Measurements from ENCODE around the gene MYO10.

MYO10 gene

DNA sequence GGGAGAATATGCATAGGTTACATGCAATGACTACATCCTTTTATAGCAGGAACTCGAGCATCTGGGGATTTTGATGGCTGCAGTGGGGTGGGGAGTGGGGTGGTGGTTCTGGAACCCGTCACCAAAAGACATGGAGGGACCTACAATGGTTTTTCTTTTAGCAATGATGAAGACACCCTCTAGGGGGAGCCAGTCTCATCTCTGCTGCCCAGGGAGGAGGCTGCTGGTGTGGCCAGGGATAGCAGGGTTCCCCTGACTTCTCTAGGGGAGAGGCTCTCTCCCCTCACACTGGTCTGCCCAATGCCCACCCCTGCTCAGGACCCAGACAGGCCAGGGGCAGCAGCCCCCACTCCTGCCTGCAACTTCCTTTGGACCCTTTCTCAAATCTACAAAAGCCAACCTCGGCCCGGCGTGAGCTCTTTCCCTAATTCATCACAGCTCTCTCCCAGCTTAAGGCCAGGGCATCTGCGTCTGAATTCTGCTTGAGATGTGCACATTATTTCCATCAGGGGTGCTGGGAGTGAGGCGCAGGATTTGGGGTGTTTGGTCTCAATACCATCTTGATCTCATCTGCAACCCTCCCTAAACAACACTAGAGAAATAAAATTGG, 245.7 kb downstream of the MYO10 start:
- DNase-seq (ENCODE audit: insufficient read length, low spot score) = peak; percentile 88
- peak; percentile 40 for FAIRE-seq

DNA sequence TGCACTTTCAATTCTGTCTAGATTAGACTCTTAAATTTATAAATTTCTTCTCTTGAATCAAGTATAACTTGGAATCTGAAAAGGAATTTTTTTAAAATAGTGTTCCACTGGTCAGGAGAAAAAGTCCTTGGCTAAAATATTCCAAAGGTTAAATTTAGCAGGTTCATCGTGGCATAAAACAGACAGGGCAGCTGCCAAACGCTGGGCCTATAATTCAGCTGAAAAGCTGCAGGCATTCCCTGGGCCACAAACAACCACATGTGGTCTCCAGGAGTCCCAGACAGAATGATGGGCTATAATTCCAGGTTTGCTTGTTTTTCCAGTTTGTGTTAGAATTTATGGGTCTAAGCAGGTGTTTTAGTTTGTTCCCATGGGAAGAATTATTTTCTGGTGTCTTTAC, 248.2 kb downstream of the MYO10 start:
- no peak for FAIRE-seq
- no peak for DNase-seq (ENCODE audit: insufficient read length, low spot score)

DNA sequence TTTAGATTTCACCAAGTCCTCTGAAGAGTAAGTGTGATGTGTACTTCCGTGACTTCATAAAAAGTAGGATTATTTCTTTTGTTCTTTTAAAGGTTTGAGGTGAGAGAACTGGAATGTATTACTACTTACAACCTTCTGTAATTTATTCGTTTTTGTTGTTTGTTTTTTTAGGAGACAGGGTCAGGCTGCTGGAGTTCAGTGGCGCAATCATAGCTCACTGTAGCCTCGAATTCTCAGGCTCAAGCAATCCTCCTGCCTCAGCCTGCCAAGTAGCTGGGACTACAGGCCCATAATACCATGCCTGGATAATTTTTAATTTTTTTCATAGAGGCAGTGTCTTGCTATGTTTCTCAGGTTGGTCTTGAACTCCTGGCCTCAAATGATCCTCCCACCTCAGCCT, 251.0 kb downstream of the MYO10 start:
- FAIRE-seq = no peak
- DNase-seq (ENCODE audit: insufficient read length, low spot score) = no peak

DNA sequence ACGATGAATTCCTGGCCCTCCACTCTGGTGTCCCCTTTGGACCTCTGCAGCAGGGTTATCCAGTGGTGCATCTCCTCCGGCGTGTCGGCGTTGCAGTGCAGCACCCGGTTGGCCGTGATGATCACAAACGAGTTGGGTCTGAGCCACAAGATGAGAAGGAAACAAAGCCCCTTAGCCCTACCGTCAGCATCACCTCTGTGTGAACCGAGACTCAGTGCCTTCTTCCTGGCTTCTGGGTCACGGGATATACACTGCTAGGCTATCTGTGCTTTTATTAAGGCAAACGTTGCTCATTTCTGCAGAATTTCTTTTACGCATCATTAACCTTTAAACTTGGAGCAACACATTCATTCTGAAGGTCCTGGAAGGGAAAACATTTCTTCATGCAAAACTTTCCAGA, 254.2 kb downstream of the MYO10 start:
- FAIRE-seq = no peak
- no peak for DNase-seq (ENCODE audit: insufficient read length, low spot score)

DNA sequence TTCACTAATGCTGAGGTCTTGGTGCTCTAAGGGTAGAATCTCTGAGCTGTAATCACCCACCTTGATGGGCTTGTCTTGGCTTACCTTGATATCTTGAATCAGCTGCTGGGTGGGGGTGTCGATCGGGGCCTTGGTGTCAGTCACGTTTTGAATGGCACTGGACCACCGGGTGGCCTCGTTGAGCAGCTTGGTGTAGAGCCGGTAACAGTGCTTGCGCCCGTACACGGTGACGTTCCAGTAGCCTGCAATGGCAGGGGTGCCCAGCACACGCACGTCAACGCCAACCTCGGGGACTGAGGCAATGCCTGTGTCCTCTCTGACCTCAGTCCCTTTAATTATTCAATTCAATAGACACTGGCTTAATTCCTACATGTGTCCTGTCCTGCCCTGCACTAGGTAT, 256.2 kb downstream of the MYO10 start:
- DNase-seq (ENCODE audit: insufficient read length, low spot score) (no peak), FAIRE-seq (no peak)

DNA sequence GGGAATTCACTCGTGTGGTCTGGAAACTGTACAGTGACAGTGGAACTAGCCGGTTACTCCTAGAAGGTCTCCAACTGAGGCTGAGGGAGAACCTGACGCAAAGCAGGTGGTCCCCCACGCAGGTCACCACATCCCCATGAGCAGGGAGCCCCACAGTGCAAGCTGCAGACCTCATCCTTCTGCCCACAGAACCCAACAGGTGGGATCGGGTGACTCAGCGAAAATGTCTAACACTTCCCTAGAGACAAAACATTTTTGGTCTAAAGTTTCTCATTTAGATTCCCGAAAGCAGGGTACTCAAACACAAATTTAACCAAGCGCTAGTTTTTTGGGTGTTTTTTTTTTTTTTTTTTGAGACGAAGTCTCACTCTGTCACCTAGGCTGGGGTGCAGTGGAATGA, 256.9 kb downstream of the MYO10 start:
- DNase-seq (ENCODE audit: insufficient read length, low spot score) (no peak), FAIRE-seq (peak; percentile 23)

DNA sequence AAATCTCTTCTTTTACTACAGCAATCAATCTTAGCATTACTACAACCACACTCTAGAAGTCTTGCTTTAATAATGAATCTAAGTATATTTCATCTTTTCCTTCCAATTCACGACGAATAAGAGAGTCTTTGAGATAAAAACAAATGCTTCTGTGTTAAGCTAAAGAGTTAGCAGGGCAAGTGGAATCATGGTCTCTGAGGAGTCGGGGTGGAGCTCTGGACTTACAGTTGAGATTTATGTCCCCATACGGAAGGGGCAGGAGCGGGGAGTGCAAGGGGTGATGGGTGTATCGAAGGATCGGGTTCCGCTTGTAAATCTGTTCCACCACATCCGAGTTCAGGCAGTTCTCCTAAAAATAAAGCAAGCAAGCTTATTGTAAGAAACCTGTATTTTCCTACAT, 260.3 kb downstream of the MYO10 start:
- DNase-seq (ENCODE audit: insufficient read length, low spot score) = no peak
- no peak for FAIRE-seq

DNA sequence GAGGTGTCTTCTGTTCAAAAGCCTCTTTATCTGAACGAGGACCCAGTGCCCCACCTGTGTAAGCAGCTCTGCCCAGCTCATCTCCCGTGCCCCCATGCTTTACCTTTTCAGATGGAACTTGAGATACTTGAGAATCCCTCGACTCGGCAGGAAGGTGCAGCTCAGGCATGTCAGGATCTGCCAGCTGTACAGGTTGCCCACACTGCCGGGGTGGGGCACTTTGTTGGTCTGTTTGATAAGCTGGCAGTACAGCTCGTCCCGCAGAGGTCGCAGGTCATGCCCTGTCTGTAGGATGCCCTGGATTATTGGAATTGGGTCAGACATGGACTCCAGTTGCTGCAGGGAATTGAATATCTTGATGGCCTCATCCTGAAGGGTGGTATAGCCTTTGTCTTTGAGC, 261.3 kb downstream of the MYO10 start:
- DNase-seq (ENCODE audit: insufficient read length, low spot score) (no peak), FAIRE-seq (peak; percentile 72)

DNA sequence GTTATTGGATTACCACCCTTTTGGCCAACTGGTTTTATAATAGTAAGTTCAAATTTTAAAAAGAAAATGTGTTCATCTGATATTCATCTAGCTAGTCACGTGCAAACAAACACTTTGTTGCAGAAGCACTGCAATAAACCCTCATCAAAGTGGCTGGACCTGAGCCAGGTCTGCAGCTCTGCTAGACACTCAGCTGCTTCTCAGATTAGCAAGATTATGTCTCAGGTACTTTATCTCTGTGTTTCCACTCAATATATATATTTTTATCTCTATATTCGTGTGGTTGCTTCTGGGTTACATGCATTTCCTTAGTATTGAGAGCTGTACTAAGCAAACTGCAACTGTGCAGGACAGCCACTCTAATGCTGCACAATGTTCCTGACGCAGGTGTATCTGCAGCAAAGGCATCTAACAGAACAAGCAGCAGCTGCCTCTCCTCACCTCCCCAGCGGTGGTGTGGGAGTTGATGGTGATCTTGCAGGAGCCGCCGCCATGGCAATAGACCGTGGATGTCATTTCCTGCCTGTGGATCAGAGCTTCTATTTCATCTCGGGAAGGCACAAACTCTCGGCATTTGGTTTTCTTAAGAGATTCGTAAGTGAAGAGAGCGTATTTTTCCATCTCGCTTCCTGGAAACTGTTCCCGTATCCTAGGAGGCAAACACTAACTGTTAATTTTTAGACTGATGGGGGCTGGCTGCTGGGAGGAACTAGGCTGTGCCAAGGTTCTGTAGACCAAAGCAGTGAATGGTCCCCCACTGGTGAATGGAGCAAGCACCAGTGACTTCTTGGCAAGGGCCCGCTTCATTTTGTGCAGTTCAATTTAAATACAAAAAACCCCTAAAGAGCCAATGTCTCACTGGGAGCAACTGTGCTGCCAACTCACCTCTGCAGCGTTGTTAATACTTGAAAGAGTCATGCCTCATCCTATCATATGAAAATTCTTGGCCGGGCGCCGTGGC, 262.6 kb downstream of the MYO10 start:
- FAIRE-seq (no peak), DNase-seq (ENCODE audit: insufficient read length, low spot score) (no peak)

DNA sequence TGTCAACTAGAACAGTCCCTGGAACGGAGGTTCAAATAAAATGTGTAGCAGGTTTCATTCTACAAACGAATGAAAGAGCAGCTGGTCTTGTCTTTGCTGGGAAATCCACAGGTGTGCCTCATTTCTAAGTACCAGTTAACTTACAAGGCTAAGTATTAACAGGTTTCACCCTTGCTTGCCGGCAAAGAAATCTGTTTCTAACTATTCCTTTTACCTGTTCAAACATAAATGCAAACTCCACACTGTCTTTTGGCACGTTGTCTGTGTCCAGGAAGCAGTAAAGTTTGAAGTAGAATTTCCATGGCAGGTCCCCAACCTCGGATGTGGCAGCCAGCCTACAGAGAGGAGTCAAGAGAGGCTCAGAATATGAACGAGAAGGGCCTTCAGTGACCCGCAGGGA, 264.9 kb downstream of the MYO10 start:
- no peak for DNase-seq (ENCODE audit: insufficient read length, low spot score)

DNA sequence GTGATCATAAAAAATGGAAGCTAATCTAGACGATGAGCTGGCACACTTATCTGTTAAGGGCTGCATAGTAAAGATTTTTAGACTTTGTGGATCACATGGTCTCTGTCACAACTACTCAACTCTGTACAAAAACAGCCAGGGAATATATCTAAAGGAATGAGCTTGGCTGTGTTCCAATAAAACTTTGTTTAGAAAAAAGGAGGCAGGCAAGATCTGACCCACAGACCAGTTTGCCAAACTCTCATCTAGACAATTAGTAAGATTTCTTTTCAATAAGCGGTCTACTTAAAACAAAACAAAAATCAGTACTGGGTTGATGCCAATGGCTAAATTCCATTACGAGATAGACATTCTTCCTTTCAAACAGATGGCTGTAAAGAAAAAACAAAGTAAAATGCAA, 266.3 kb downstream of the MYO10 start:
- FAIRE-seq (no peak), DNase-seq (ENCODE audit: insufficient read length, low spot score) (no peak)

More for the DNA sequence above, 264.9 kb downstream of the MYO10 start:
- no peak for FAIRE-seq

DNA sequence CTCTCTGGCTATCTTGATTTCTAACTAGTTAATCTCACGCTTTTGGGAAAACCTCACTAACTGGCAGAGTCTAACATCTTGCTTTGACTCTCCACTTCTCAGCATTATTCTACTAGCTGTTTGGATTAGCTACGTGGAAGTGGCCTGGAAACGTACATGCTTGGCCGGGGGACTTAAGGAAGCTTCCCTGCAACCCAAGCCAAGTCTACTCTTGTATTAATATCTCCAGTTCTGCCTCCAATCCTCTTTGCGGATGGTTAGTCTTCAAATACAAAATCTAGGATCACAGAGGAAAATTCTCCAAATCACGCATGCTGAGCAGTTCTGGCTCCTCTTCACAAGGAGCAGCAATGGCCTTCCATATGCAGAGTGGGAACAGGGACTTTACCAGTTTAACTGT, 267.5 kb downstream of the MYO10 start:
- DNase-seq (ENCODE audit: insufficient read length, low spot score) (no peak), FAIRE-seq (no peak)

DNA sequence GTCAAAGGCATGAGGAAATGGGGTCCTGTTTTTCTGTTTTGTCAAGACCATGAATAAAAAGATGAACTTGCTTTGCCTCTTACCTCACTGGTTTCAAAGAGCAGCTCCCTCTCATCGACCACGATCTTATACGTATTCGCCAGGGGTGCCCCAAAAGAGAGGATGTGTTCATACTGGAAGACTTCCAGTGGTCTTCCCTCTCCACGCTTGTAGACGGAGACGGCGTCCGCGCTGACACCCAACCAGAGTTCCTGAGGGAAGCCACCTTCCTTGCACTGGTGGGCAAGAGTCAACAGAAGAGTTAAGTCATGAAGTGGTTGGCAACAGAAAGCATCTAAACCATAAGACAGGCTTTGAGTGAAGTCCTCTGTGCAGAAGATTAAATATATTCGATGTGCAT, 267.9 kb downstream of the MYO10 start:
- no peak for DNase-seq (ENCODE audit: insufficient read length, low spot score)

DNA sequence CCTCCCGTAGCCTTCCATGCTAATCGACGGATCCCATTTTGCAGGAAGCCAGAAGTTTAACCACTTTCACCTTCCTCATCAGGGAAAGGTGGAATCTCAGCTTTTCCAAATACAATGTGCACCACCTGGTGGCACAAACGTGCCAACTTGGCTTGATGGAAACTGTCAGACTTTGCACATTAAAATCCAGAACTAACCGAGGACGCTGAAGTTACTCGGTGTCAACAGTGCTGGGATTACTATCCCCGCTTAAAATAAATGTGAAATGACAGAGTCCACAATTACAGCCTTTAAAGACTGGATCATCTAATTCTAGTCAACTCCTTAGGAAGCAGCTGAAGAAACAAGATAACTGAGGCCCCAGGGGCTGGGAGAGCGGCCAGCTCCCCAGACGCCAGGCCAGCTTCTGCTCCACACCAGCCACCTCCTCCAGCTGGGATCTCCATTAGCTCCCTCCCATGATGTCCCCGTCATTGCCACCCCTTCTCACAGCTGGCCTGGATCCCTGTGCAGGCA, 269.1 kb downstream of the MYO10 start:
- peak; percentile 75 for FAIRE-seq
- peak; percentile 33 for DNase-seq (ENCODE audit: insufficient read length, low spot score)

More for the DNA sequence above, 267.9 kb downstream of the MYO10 start:
- FAIRE-seq = no peak

DNA sequence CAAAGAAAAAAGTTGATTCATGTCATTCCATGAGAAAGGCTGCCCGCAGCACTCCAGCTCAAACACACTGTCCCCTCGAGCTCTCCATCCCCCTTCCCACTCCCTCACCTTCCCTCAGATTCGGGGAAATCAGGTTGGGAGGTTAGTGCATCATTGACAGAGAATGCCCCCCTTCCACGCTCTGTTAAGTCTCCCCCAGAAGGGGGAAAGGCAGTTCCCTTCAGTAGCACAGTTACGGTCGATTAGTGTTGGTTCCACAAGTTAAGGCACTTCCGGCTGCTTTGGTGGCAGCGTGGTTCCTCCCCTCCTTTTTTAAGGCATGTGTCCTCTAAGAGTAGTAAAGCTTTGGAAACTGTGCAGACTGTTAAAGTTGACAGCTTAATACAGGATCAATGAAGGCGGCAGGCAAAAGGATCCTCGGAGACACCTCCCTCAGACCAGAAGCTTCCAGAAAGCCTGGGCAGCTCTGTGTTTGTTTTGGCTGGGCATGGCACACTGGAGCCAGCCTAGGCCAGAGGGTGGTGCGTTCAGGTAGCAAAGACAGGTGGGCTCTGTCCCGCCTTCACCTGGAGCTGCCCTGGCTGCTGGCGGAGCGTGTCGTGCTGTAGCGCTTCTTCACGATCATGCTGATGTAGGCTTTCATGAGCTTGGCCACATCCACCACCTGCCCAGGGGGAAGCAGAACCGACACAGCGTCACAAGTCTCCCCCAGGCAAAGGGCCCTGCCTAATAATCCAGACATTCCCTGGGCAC, 269.8 kb downstream of the MYO10 start:
- FAIRE-seq (no peak), DNase-seq (ENCODE audit: insufficient read length, low spot score) (no peak)

DNA sequence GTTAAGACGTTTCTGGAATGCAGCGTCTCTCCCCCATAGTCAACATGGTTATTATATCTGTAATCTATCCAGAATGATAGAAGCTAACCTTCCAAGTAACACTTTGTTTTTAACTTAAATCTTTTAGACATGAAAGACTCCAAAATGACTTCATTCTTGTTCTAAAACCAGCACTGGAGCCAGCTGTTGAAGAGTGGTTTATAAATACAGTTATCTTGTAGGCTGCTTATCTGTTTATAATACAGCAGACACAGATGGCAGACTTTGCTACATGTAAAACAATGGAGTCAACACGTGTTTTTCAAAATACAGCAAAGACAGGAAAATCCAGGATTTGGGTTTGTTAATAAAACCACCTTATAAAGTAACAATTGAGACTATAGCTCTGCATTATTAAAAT, 270.5 kb downstream of the MYO10 start:
- FAIRE-seq (no peak), DNase-seq (ENCODE audit: insufficient read length, low spot score) (no peak)

DNA sequence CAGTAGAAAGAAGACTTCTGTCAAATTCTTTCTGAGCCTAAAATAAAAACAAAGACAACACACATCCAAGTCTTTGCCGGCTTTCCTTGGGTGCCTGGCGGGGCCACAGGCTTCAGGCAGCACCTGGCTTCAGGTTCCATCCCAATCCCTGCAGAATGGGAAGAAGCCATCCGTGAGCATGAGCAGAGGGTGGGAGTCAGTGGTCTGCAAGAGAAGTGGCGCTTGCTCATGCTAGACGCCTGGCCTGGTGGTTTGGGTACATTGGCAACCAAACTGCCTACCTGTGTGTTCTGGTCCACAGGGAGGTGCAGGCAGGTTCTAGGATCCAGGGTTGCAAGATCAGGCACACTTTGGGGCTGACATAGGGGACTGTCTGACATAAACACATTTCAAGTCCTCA, 271.7 kb downstream of the MYO10 start:
- FAIRE-seq (no peak), DNase-seq (ENCODE audit: insufficient read length, low spot score) (no peak)

DNA sequence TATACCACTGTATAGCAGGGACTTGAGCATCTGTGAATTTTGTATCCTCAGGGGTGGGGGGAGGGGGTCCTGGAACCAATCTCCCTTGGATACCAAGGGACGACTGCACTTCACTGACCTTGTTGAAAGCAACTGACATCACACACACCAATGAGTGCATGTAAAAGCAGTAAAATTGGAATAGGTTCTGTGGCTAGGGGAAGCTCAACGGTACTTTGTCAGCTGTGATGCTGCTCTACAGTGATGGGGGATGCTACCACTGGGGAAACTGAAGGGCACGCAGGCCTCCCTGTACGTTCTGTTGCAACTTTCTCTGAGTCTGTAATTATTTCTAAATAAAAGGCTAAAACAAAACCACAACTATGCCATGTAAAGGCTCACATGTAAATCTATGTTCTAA, 272.2 kb downstream of the MYO10 start:
- no peak for FAIRE-seq
- no peak for DNase-seq (ENCODE audit: insufficient read length, low spot score)

DNA sequence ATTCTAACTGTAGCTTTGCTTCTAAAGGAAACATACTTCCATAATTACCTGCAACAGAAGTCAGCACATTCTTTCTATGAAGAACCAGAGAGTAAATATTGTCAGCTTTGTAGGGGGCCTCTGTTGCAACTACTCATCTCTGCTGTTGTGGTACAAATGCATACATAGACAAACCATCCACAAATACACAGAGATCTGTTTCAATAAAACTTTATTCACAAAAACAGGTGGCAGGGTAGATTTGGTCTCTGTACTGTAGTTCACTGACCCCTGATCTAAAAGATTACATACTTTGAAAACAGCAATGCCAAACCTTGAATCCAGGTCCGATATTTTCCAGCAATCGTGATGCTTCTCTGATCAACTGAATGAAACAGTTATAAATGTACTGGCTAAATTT, 274.4 kb downstream of the MYO10 start:
- DNase-seq (ENCODE audit: insufficient read length, low spot score) (no peak), FAIRE-seq (no peak)

DNA sequence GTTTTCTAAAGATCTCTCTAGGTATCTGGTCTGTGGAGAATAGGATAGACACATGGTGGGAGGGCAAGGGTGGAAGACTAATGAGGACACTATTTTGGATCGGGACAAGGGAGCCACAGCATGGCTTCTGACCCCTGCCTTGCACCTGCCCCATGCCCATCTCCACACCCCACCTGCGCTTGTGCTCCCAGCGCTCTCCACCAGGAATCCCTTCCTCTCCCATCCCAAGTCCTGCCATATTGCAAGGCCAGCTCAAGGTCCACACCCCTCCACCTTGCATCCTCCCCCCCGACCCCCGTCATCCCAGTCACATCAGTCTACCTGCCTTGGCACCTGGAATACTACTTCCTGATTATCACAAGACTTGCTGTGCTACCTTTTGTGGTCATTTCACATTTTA, 275.1 kb downstream of the MYO10 start:
- DNase-seq (ENCODE audit: insufficient read length, low spot score) = no peak
- no peak for FAIRE-seq

DNA sequence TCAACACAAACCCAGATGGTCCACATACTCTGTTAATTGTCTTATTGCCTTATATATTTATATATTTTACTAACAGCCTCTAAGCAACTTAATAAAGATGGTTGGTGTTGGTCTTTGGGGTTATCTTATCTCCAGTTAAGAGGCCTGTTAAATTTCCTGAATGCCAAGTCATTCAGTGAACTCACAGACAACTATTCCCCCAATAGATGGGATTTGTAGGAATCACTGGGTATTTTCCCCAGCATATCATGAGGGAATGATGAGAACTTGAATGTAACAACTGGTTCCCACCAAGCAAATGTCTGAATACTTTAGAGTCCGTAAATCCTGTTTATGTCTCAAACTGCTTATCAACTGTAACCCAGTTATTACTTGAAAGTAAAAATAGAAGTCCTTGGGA, 276.6 kb downstream of the MYO10 start:
- FAIRE-seq (no peak), DNase-seq (ENCODE audit: insufficient read length, low spot score) (no peak)

Data from HTR-8/SVneo (cell line).